Fibroblast of the aortic adventitia (primary cell): ENCODE results near the gene GPR31. TPM values are rescaled to one million over a fixed set of nuclear protein-coding genes. Genes with fewer than 3 reads are reported as not detected.
"Not testable (repeated sequence)": the region's sequence is repeated elsewhere in the genome, so short reads cannot be mapped to it uniquely, and the experiment has no call there.

ENCODE experiments used
- DNase-seq: peaks from one replicate; pipeline ENCODE4 v3.0.0-alpha.2; 2010; ENCODE audit warnings: low read depth
- H3K4me3 ChIP-seq: 2 replicates; pipeline ENCODE4 v1.5.1; 2011; ENCODE audit warnings: low read depth, mild to moderate bottlenecking, control low read depth, low read length, moderate library complexity
- total RNA-seq: library from RNA; depleted of rRNA; stranded (reverse); fragments of >200 nt; gene quantifications from 2 replicates; pipeline ENCODE4 v1.2.3, GENCODE V29; 2012; ENCODE audit warnings: low replicate concordance
- TF ChIP-seq, protein P1 (sequence below): IDR thresholded peaks from 2 replicates; pipeline ENCODE4 v1.5.1; 2011; ENCODE audit warnings: mild to moderate bottlenecking, low read length, control low read depth, inconsistent platforms; ENCODE audit not compliant: insufficient read depth

GPR31 gene, protein sequence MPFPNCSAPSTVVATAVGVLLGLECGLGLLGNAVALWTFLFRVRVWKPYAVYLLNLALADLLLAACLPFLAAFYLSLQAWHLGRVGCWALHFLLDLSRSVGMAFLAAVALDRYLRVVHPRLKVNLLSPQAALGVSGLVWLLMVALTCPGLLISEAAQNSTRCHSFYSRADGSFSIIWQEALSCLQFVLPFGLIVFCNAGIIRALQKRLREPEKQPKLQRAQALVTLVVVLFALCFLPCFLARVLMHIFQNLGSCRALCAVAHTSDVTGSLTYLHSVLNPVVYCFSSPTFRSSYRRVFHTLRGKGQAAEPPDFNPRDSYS
- not detected in 2 replicates for total RNA-seq

DNA sequence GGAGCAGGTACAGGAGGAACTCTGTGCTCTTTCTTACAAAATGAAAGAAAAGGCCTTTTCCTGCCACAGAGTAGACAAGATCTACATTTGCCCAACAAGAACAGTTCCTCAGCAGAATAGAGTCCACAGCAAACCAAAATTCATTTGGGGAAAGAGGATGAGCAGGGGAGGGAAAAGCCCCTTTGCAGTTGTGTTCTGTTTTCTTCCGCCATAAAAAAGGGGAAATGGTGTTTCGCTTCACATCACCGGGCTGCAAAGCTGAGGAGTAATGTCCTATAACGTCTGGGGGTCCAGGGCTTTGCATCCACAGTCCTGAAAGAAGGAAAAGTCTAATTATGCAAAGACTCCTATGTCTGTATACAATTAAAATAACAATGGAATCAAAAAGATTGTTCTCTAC, at the start of gene GPR31:
TSS of gene GPR31 (minus strand) at position 118 of the 400 bp plus-strand sequence. CDS start 149 bp downstream, outside the sequence.
- TF ChIP-seq, protein P1, sequence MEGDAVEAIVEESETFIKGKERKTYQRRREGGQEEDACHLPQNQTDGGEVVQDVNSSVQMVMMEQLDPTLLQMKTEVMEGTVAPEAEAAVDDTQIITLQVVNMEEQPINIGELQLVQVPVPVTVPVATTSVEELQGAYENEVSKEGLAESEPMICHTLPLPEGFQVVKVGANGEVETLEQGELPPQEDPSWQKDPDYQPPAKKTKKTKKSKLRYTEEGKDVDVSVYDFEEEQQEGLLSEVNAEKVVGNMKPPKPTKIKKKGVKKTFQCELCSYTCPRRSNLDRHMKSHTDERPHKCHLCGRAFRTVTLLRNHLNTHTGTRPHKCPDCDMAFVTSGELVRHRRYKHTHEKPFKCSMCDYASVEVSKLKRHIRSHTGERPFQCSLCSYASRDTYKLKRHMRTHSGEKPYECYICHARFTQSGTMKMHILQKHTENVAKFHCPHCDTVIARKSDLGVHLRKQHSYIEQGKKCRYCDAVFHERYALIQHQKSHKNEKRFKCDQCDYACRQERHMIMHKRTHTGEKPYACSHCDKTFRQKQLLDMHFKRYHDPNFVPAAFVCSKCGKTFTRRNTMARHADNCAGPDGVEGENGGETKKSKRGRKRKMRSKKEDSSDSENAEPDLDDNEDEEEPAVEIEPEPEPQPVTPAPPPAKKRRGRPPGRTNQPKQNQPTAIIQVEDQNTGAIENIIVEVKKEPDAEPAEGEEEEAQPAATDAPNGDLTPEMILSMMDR, result no peak
- no peak within 1 kb of the TSS for H3K4me3 ChIP-seq
- no peak for DNase-seq

DNA sequence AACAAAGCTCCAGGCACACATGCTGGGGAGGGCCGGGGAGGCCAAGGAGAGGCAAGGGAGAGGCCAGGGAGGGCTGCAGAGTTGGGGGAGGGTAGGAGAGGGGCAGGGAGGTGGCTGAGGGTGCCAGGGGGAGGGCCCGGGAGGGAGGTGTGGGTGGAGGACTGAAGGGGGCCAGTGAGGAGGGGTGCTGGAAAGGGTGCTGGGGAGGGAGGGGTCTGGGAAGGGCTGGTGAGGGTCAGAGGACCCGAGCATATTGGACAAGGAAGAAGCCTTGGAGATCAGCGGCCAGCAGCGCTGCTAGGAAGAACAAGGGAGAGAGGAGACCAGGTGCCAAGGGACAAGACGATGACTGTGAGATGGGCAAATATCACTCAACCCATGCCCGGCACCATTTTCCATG, 49.7 kb upstream of the GPR31 start:
- TF ChIP-seq, protein P1, result no peak
- no peak for DNase-seq
- H3K4me3 ChIP-seq, result no peak overlapping the region

DNA sequence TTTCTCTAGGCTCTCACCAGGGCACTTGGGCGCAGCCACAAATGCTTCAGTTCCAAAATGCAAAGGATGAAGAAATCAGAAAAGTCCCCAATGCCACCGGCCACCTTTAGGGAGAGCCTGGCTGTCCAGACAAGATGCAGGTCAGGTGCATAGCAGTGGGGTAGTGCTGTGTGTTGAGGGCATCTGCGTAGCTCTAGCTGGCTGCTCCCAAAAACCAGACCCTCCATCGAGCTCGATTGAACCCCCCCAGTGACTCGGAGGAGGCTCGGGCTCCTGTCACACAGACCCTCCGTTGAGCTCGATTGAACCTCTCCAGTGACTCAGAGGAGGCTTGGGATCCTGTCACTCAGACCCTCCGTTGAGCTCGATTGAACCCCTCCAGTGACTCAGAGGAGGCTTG, 47.5 kb upstream of the GPR31 start:
- H3K4me3 ChIP-seq, DNase-seq: not testable (repeated sequence)

DNA sequence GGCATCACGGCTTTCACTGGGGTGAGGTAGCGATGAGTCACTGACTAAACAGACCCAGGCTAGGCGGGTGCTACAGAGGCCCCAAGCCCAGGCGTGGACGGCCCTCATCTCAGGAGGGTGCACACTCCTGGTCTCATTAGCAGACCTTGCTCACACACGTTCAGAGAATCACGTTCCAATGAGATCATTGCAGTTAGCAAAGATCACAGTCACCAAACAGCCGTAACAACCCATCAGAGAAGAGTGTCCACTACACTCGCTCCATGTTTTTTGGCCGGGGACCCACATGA, 46.2 kb upstream of the GPR31 start:
- H3K4me3 ChIP-seq, result not testable (repeated sequence)
- peak; percentile 33 for DNase-seq

DNA sequence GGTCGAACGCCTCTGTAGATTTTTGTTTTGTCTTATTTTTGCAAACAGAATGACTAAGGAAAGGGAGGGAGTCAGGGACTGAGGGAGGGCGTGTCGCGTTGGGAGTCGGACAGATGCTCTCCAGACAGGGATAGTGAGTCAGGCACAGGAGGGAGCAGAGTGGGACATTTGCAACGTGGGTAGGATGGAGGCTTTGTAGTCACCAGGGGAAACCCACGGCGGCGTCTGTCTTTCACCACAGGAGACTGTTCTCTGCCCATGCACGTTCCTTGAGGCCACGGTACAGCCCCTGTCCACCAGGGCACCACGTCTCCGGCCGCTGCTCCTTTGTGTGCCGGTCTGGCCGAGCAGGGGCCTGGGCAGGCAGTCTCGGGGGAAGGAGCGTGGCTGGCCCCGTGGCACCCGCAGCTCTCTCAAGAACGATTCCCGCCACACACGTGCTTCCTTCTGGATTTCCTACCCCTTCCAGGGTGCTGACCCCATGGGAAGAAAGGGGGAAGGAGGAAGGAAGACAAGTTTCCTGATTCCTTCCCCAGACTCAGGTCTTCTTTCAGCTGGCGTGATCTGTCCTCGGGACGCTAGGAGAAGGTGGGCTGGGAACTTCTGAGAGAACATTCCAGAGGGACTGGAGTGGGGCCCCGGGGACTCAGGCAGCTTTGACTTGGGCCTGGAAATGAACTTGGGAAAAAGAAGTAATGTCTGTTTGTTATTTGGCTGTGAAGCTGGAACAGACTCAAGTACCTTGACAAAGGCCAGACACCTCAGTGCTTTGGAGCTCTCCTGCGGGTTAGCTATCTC, 45.7 kb upstream of the GPR31 start:
- H3K4me3 ChIP-seq, DNase-seq: not testable (repeated sequence)

DNA sequence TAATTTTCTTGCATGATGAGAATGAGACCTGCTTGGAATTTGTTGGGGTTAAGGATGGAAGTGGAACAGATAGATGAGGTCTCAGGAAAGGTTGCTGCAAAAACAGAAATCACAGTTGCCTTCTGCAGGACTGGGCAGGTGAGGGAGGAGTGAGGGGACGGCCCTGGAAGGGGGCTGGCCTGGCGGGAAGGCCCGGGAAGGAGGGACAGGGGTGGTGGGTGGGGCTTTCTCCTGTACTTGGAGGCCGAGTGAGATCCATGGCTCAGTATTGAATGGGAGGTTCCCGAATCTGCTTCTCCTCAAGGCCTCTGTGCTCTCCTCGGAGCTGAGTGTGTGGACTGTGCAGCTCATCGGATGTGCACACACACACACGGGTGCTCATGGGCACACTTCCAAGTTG, 44.8 kb upstream of the GPR31 start:
- not testable (repeated sequence) for H3K4me3 ChIP-seq, DNase-seq

DNA sequence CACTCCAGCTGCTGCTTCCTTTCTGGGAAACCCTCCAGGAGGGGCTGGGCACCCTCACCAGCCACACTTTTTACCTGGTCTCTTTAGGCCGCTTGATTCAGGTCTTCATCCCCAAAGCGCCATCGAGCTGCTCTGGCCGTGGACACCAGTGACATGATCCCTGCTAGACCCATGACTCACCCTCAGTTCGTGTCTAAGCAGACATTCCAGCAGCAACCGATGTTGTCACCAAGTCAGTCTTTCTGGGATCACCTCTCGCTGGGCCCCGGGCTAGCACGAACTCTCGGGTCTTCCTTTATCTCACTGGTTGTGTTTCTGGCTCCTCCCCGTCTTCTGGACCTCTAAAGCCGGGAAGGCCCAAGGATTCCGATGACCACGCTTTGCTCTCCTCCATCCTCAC, 43.0 kb upstream of the GPR31 start:
- no peak for DNase-seq
- H3K4me3 ChIP-seq, result no peak overlapping the region
- TF ChIP-seq, protein P1, result no peak

DNA sequence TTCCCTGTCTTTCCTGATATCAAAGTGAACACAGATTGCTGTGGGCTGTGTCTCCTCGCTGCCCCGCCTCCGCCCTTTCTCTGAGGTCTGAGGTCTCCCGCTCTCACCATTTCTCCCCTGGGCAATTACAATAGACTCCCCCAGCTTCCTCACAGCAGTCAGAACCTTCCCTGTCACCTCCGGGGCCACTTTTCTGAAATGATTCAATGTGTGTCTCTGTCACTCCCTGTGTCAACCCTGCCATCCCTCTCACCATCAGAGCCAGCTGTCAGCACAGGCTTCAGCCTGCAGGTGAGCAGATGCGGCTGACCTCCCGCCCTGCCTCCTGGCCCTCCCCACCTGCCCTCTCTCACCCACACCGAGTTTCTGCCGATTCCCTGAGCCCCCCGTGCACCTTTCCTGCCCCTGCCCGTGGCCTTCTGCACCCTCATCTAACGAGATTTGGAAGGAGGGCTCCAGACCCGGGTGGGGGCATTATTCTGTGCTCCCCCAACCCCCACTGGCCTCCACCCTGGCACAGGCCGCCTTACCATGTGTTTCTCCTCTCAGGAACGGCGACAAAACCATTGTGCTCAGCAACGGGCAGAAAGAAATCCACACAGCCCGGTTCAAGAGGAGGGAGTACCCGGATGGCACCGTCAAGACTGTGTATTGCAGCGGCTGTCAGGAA, 38.3 kb upstream of the GPR31 start:
- not testable (repeated sequence) for H3K4me3 ChIP-seq, DNase-seq

DNA sequence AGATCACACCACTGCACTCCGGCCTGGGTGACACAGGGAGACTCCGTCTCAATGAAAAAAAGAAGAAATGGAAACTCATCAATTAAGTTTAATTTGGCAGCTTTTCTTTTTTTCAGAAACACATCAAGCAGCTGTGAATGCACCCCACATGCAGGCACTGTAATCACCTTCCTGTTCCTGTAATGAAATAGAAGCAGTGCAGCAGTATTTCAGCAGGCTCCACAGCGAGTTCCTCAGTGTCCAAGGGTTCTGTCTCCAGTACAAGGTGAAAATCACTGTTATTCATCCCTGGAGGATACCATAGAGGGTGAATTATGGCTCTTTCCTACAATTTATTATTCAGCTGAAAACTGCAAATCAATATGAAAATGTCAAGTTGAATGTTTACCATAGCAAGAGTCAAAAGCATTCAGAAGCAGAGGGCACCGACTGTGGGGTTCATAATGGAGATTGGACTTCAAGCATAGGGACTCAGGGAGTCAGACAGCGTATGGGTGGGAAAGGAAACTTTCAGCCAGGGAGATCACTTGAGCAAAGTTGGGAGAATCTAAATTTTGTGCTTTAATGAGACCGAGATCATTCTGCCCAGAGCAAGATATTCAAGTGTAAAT, 35.8 kb upstream of the GPR31 start:
- DNase-seq, H3K4me3 ChIP-seq: not testable (repeated sequence)

DNA sequence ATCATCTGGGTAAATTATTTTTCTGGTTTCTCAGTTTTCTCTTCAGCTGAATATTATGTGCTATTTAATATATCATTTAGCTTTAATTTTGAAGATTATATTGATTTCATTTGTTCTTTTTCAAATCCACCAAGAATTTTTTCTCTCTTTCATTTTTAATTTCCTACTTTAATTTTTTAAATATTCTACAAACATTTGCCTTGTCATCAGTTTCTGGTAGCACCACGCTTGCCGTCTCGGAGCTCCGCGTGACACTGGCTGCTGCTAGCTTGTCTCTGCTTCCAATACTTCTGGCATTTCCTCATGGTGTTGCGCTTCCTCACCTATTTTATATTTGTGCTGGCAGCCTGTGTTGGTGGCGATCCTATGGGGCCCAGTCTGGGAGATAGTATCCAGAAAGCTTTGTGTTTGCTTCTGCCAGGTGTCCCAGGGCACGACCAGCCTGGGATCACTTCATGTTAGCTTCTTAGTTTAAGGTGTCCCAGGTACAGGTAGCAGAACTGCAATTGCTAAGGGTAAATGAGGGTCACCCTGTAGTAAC, 33.3 kb upstream of the GPR31 start:
- DNase-seq, H3K4me3 ChIP-seq: not testable (repeated sequence)

DNA sequence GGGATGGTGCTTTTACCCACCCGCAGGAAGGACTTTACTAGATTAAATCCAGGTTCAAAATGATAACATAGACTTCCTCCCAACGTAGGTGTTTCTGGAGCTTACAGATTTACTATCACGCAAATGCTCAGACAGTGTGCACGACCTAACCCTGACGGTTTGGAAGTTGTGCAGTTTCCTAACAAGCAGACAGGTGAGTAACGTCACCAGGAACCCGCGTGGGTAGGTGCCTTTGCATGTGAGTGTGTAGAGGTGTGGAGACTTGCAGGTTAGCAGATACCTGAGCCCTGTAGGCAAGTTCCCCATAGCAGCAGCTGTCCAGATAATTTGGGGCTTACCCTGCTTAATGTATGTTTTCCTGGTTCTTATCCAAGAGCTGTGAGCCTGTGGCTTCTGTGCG, 29.5 kb upstream of the GPR31 start:
- not testable (repeated sequence) for H3K4me3 ChIP-seq, DNase-seq

DNA sequence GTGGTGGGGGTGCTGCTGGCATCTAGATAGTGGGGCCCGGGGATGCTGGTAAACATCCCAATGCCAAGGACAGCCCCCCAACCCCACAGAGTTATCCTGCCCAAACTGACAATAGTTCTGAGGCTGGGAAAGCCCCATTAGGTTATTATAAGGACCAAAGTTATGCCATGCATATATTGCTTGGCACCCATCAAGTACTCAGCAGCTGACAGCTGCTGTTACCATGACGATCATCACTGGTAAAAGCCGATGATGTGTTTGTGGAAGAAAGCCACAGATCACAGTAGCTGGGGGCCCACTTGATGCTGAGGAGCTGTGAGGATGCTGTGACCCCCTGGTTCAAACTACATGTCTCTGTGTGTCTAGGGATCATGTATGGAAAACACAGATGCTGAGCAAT, 27.3 kb upstream of the GPR31 start:
- not testable (repeated sequence) for DNase-seq, H3K4me3 ChIP-seq

DNA sequence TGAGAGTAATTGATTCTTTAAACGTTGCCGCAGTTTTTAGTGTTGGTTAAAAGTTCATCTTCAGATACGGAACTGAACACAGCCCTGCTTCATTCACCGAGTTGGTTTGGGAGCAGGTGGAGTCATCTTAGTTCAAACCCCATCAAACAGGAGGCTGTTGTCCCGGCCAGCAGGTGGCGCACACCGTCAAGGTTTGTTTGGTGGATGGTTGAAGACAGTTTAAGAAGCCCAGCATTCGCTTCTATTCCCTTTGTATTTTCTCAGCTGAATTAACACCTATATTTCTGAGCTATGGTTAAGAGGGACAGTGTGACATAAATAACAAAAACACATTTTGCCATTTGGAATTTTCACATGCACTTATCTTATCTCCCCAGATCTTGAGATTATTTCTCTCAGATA, 25.1 kb upstream of the GPR31 start:
- DNase-seq, H3K4me3 ChIP-seq: not testable (repeated sequence)

DNA sequence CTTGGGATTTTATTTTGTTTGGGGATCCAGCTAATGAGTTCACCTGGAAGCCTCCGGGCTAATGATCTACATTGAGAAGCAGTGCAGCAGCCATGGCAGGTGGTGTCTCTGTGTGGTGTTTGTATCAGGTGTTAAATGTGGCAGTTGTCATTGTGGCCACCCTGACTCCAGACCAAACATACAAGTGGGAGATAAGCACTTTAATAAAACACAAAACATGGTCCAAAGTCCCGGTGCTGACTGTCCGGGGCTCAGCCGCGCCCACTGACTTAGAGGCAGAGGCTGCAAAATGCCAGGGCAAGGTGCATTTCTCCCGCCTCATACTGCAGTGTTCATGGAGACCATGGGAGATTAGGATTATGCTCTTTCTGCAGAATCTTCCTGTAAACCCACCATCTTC, 23.6 kb upstream of the GPR31 start:
- not testable (repeated sequence) for H3K4me3 ChIP-seq, DNase-seq

DNA sequence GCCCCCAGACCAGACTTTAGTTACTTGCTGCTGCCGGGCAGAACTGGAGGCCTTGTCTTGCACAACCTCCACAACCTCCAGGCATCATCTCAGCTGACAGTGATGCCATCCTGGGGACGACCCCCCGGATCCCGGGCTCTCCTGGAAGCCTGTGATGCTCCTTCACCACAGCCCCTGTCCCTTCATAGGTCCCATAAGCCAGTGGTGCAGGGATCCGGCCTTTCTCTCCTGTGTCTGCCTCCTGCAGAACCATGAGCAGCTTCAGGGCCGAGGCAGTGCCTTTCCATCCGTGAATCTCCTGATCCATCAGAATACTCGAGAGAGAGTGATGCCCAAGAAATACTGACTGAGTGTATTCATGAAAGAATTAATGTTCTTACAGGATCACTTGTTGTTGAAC, 22.3 kb upstream of the GPR31 start:
- H3K4me3 ChIP-seq, DNase-seq: not testable (repeated sequence)
